ENCODE measurements around the gene TRPM4.

The TRPM4 gene

DNA sequence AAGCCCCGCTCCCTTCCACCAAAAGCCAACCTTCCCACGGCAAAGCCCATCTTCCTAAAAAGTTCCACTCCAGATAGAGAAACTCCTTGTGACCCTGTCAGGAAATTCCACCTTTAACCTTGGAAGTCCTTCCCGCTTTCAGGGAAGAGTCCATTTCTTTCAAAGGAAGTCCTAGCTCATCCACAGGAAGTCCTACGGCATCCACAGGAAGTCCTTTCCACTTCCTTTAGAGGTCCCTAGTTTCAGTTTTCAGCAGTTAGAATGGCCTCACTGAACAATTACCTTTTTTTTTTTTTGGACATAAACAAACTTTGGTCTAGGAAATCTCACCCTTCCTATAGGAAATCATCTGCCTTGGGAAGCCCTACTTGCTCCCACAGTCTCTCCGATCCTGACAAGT is 31.7 kb downstream of the TRPM4 start:
- TF ChIP-seq, protein P1, sequence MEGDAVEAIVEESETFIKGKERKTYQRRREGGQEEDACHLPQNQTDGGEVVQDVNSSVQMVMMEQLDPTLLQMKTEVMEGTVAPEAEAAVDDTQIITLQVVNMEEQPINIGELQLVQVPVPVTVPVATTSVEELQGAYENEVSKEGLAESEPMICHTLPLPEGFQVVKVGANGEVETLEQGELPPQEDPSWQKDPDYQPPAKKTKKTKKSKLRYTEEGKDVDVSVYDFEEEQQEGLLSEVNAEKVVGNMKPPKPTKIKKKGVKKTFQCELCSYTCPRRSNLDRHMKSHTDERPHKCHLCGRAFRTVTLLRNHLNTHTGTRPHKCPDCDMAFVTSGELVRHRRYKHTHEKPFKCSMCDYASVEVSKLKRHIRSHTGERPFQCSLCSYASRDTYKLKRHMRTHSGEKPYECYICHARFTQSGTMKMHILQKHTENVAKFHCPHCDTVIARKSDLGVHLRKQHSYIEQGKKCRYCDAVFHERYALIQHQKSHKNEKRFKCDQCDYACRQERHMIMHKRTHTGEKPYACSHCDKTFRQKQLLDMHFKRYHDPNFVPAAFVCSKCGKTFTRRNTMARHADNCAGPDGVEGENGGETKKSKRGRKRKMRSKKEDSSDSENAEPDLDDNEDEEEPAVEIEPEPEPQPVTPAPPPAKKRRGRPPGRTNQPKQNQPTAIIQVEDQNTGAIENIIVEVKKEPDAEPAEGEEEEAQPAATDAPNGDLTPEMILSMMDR (conservative IDR thresholded peaks at IDR 0.05): no peak
- no peak for TF ChIP-seq ZFX (IDR thresholded peaks at IDR 0.05)

DNA sequence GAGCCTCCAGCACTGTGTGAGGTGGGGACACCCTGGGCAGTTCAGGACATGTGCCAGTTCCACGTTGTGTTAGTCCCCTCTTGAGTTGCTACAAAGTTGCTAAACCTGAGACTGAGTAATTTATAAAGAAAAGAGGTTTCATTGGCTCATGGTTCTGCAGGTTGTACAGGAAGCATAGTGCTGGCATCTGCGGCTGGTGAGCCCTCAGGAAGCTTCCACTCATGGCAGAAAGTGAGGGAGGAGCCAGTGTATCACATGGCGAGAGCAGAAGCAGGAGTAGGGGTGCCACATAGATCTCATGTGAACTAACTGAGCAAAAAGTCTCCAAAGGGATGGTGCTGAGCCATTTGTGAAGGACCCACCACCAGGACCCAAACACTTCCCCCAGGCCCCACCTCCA is 33.2 kb downstream of the TRPM4 start:
- H3K27ac ChIP-seq: no peak overlapping the region
- no peak for TF ChIP-seq ZFX (IDR thresholded peaks at IDR 0.05)
- TF ChIP-seq, protein P1 (conservative IDR thresholded peaks at IDR 0.05): no peak

More for the DNA sequence above, 31.7 kb downstream of the TRPM4 start:
- no peak overlapping the region for H3K27ac ChIP-seq

DNA sequence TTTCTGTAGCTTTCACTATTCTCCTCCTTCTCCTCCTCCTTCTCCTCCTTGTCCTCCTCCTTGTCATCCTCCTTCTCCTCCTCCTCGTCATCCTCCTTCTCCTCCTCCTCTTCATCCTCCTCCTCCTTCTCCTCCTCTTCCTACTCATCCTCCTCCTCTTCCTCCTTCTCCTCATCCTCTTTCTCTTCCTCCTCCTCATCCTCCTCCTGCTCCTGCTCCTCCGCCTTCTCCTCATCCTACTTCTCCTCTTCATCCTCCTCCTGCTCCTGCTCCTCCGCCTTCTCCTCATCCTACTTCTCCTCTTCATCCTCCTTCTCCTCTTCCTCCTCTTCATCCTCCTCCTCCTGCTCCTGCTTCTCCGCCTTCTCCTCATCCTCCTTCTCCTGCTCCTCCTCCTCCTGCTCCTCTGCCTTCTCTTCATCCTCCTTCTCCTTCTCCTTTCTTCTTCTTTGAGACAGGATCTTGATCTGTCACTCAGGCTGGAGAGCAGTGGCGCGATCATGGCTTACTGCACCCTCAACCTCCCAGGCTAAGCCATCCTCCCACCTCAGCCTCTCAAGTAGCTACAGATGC is 36.3 kb downstream of the TRPM4 start:
- TF ChIP-seq, protein P1 (conservative IDR thresholded peaks at IDR 0.05): no peak
- TF ChIP-seq ZFX (IDR thresholded peaks at IDR 0.05): no peak
- no peak overlapping the region for H3K27ac ChIP-seq

DNA sequence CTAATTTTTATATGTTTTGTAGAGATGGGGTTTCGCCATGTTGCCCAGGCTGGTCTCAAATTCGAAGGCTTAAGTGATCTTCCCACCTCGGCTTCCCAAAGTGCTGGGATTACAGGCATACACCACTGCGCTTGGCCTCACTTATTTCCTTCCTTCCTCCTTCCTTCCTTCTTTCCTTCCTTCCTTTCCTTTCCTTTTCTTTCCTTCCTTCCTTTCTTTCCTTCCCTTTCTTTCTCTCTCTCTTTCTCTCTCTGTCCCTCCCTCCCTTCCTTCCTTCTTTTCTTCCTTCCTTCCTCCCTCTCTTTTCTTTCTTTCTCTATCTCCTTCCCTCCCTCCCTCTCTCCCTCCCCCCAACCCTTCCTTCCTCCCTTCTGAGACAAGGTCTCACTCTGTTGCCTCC is 36.8 kb downstream of the TRPM4 start:
- H3K27ac ChIP-seq: no peak overlapping the region
- TF ChIP-seq, protein P1 (conservative IDR thresholded peaks at IDR 0.05): no peak
- TF ChIP-seq ZFX (IDR thresholded peaks at IDR 0.05): no peak

DNA sequence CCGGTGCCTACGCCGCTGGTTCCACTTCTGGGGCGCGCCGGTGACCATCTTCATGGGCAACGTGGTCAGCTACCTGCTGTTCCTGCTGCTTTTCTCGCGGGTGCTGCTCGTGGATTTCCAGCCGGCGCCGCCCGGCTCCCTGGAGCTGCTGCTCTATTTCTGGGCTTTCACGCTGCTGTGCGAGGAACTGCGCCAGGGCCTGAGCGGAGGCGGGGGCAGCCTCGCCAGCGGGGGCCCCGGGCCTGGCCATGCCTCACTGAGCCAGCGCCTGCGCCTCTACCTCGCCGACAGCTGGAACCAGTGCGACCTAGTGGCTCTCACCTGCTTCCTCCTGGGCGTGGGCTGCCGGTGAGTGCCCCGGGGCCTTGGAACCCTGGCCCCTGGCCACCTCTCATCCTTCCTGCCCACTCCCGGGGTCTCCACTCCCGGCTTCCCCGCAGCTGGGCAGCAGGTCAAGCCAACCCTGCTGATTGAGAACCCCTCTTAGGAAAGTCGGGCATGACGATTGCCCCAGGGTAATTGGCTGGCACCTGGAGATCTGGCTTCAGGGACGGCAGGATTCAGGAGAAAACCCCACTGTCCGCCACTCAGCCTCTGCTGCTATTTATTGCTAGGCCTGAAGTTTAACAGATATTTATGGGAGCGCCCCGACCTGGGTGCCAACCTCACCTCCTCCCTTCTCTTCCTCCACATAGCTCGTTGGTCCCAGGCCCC is 39.1 kb downstream of the TRPM4 start:
- no peak overlapping the region for H3K27ac ChIP-seq
- TF ChIP-seq, protein P1 (conservative IDR thresholded peaks at IDR 0.05): no peak
- no peak for TF ChIP-seq ZFX (IDR thresholded peaks at IDR 0.05)

DNA sequence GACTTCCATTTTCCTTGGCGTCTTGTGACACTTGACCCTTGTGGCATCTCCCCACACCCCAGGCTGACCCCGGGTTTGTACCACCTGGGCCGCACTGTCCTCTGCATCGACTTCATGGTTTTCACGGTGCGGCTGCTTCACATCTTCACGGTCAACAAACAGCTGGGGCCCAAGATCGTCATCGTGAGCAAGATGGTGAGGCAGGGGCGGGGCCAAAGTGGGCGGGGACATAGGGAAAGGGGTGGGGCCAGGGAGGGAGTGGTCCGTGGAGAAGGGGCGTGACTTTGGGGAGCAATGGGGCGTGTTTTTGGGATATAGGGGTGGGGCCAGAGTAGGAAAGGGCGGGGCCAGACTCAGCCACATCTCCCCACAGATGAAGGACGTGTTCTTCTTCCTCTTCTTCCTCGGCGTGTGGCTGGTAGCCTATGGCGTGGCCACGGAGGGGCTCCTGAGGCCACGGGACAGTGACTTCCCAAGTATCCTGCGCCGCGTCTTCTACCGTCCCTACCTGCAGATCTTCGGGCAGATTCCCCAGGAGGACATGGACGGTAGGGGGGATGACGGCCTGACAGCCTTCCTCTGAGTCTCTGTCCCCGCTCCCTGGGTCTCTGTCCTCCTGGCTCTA is 42.8 kb downstream of the TRPM4 start:
- H3K27ac ChIP-seq: peak overlapping the region; percentile 60
- no peak for TF ChIP-seq ZFX (IDR thresholded peaks at IDR 0.05)
- TF ChIP-seq, protein P1 (conservative IDR thresholded peaks at IDR 0.05): no peak

DNA sequence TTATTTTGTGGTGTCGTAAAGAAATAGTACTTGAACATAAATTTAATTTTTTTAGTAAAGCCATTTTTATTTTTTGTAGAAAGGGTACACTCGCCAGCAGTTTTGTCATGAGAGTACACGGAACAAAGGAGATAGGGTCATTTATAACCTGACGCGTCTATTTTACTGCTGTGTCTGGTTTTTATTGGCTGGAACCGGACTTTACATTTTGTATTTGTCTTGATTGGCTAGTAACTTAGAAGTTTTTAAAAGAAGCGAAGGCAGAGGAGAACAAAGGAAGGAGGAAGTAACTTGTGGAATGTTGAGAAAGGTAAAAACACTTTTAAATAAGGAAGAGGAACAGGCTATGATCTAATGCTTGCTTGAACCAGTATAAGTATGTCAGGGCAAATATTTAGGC is 43.5 kb downstream of the TRPM4 start:
- peak overlapping the region; percentile 60; the same call in 1 of the 2 replicates for H3K27ac ChIP-seq
- TF ChIP-seq, protein P1 (conservative IDR thresholded peaks at IDR 0.05): no peak
- no peak for TF ChIP-seq ZFX (IDR thresholded peaks at IDR 0.05)

Measured in C4-2B (cell line).